Keratinocyte (primary cell): ENCODE results near the gene KCNIP3. TPM values are rescaled to one million over a fixed set of nuclear protein-coding genes. Genes with fewer than 3 reads are reported as not detected.

ENCODE experiments used
- DNase-seq: peaks from one replicate; pipeline ENCODE4 v3.0.0-alpha.2; 2011; ENCODE audit warnings: low read depth, missing footprints, low spot score
- FAIRE-seq: peaks from 2 replicates; lab custom pipeline; 2011; peaks lifted over from hg19 to GRCh38; lab: Jason Lieb, UNC
- H2AFZ ChIP-seq: 2 replicates; pipeline ENCODE4 v1.6.0; 2012; ENCODE audit warnings: low read length, control low read depth, inconsistent platforms; ENCODE audit not compliant: control insufficient read depth
- H3K27ac ChIP-seq: 2 replicates; pipeline ENCODE4 v1.5.1; 2011; ENCODE audit warnings: low read length; ENCODE audit not compliant: control insufficient read depth, insufficient read depth
- H3K27me3 ChIP-seq: 3 replicates; pipeline ENCODE4 v1.6.0; 2011; ENCODE audit warnings: low read length; ENCODE audit not compliant: control insufficient read depth, insufficient read depth; ENCODE audit errors: extremely low read depth
- H3K36me3 ChIP-seq, 2 experiments: 2 replicates in 1 of 2; 3 replicates in 1 of 2; pipeline ENCODE4 v1.5.1; 2011; ENCODE audit warnings: low read length in 2 of 2, mild to moderate bottlenecking in 1 of 2; ENCODE audit not compliant: control insufficient read depth in 2 of 2, insufficient read depth in 2 of 2; ENCODE audit errors: extremely low read depth in 1 of 2
- H3K4me1 ChIP-seq: 3 replicates; pipeline ENCODE4 v1.5.1; 2011; ENCODE audit warnings: low read length; ENCODE audit not compliant: control insufficient read depth, insufficient read depth; ENCODE audit errors: extremely low read depth
- H3K4me2 ChIP-seq: 3 replicates; pipeline ENCODE4 v1.6.0; 2011; ENCODE audit warnings: low read depth, low read length; ENCODE audit not compliant: control insufficient read depth, insufficient read depth; ENCODE audit errors: extremely low read depth
- H3K4me3 ChIP-seq, 3 experiments: fragments of 200-600 bp in 1 of 3; sonication (generic) in 1 of 3; 2 replicates in 2 of 3; 3 replicates in 1 of 3; pipeline ENCODE4 v1.5.1; 2011 to 2016; ENCODE audit warnings: low read length in 3 of 3, mild to moderate bottlenecking in 3 of 3, control low read depth in 2 of 3, inconsistent platforms in 1 of 3, low read depth in 1 of 3, mixed read lengths in 1 of 3, mixed run types in 1 of 3, moderate library complexity in 1 of 3; ENCODE audit not compliant: control insufficient read depth in 2 of 3, insufficient read depth in 2 of 3; ENCODE audit errors: extremely low read depth in 1 of 3
- H3K79me2 ChIP-seq: 2 replicates; pipeline ENCODE4 v1.6.0; 2012; ENCODE audit warnings: low read length; ENCODE audit not compliant: control insufficient read depth, insufficient read depth
- H3K9ac ChIP-seq: 3 replicates; pipeline ENCODE4 v1.6.0; 2011; ENCODE audit warnings: low read length; ENCODE audit not compliant: control insufficient read depth, insufficient read depth; ENCODE audit errors: extremely low read depth
- H3K9me1 ChIP-seq: 3 replicates; pipeline ENCODE4 v1.6.0; 2011; ENCODE audit warnings: low read length; ENCODE audit not compliant: control insufficient read depth, insufficient read depth; ENCODE audit errors: extremely low read depth
- H3K9me3 ChIP-seq: 2 replicates; pipeline ENCODE4 v1.5.1; 2012; ENCODE audit warnings: low read depth, low read length; ENCODE audit not compliant: control insufficient read depth
- H4K20me1 ChIP-seq: 3 replicates; pipeline ENCODE4 v1.6.0; 2011; ENCODE audit warnings: low read length; ENCODE audit not compliant: control insufficient read depth, insufficient read depth; ENCODE audit errors: extremely low read depth
- CTCF ChIP-seq, 3 experiments: IDR thresholded peaks in 1 of 3; conservative IDR thresholded peaks in 1 of 3; optimal IDR thresholded peaks in 1 of 3; 2 replicates in 2 of 3; 3 replicates in 1 of 3; pipeline versions ENCODE3 to v1.5.1; 2011; ENCODE audit warnings: low read length in 3 of 3, mild to moderate bottlenecking in 3 of 3, moderate library complexity in 2 of 3, control low read depth in 1 of 3, inconsistent platforms in 1 of 3; ENCODE audit not compliant: insufficient read depth in 2 of 3; ENCODE audit errors: extremely low read depth in 1 of 3
- EZH2 ChIP-seq: IDR thresholded peaks from one replicate; pipeline ENCODE4 v1.6.1; 2012; ENCODE audit warnings: inconsistent platforms, mild to moderate bottlenecking, low read length, moderate library complexity
- dilution Hi-C: fragments of 300-500 bp; cut with MboI; formaldehyde crosslinking; loops from one replicate; pipeline ENCODE4 v1.7.0; 2020; ENCODE audit warnings: low sequenced_read_pairs; ENCODE audit not compliant: extremely low pct_ligation_motif_present
- polyA plus RNA-seq, 5 experiments: library from polyadenylated mRNA; depleted of rRNA in 3 of 5; stranded (reverse) in 3 of 5; stranded (forward) in 1 of 5; unstranded in 1 of 5; fragments of >200 nt; gene quantifications; 1 replicate in 1 of 5; 2 replicates in 3 of 5; 3 replicates in 1 of 5; pipeline versions ENCODE4 v1.2.1 to v1.2.3, GENCODE V29; 2011 to 2012; ENCODE audit warnings: missing spikeins in 2 of 5, low read depth in 1 of 5, low replicate concordance in 1 of 5

KCNIP3 gene
- polyA plus RNA-seq, 1 donor (not counting 4 experiments of a cell fraction or from before 2014, with no cell fraction given), result 0.66 TPM

- dilution Hi-C loops, result no loop called here
- no peak for FAIRE-seq
- H3K9me1 ChIP-seq, result no peaks in the 10 kb centered on the region
These were observed 26.5 kb upstream of the KCNIP3 start for GRCh38 chr2:95270541-95271081.

GRCh38 chr2:95271381-95271971 lies 25.7 kb upstream of the KCNIP3 start:
- Histone ChIP-seq H3K4me3 (no peak overlapping the region), H3K27ac (no peak overlapping the region), H2AFZ (no peak overlapping the region), H3K9me1 (no peaks in the 10 kb centered on the region), H3K4me1 (peaks cover 30% of the 10 kb centered on the region), H3K9me3 (no peaks in the 10 kb centered on the region), H3K9ac (no peak overlapping the region), H3K36me3 (no peaks in the 10 kb centered on the region), H3K27me3 (no peaks in the 10 kb centered on the region), H3K4me2 (no peak overlapping the region), H4K20me1 (no peaks in the 10 kb centered on the region), H3K79me2 (peaks cover 15% of the 10 kb centered on the region)
- no peak for TF ChIP-seq CTCF (optimal IDR thresholded peaks at IDR 0.05 in 1 of 3, IDR thresholded peaks at IDR 0.05 in 1 of 3, conservative IDR thresholded peaks at IDR 0.05 in 1 of 3; ENCODE audit: extremely low read depth in 1 of 3, insufficient read depth in 2 of 3, low read length in 3 of 3)
- TF ChIP-seq EZH2, result no peak
- dilution Hi-C loops, result no loop called here
- FAIRE-seq, result no peak
- DNase-seq, result no peak

More at GRCh38 chr2:95270541-95271081, 26.5 kb upstream of the KCNIP3 start:
- Histone ChIP-seq H3K4me1 (peaks cover 22% of the 10 kb centered on the region), H2AFZ (no peak overlapping the region), H3K4me2 (no peak overlapping the region), H3K27me3 (no peaks in the 10 kb centered on the region), H3K4me3 (no peak overlapping the region), H3K36me3 (no peaks in the 10 kb centered on the region), H3K27ac (no peak overlapping the region), H3K9ac (no peak overlapping the region), H3K79me2 (peaks cover 7% of the 10 kb centered on the region), H3K9me3 (no peaks in the 10 kb centered on the region), H4K20me1 (no peaks in the 10 kb centered on the region)
- TF ChIP-seq EZH2, result no peak
- TF ChIP-seq CTCF (optimal IDR thresholded peaks at IDR 0.05 in 1 of 3, IDR thresholded peaks at IDR 0.05 in 1 of 3, conservative IDR thresholded peaks at IDR 0.05 in 1 of 3; ENCODE audit: extremely low read depth in 1 of 3, insufficient read depth in 2 of 3, low read length in 3 of 3), result no peak
- DNase-seq, result no peak
